NCI-H748 treated with DMSO at 0.1 percent for 48 hours (cell line): ENCODE results near the gene SH3BP5L.

ENCODE experiments used
- DNase-seq: peaks from one replicate; lab custom pipeline; 2025; lab: John Stamatoyannopoulos, UW

SH3BP5L gene

GRCh38 chr1:248825909-248826760 is at the start of gene SH3BP5L:
TSS of gene SH3BP5L (minus strand) at chr1:248825915. CDS start at chr1:248824935, 980 bp downstream.
- DNase-seq: peak; percentile 86

GRCh38 chr1:248873993-248874533 is 48.3 kb upstream of the SH3BP5L start:
- peak; percentile 85 for DNase-seq

GRCh38 chr1:248873409-248873992 is 47.8 kb upstream of the SH3BP5L start:
- peak; percentile 91 for DNase-seq

GRCh38 chr1:248872752-248873408 is 47.2 kb upstream of the SH3BP5L start:
- DNase-seq: peak; percentile 72

- DNase-seq: no peak
These were observed 46.2 kb upstream of the SH3BP5L start for GRCh38 chr1:248871837-248872401.

GRCh38 chr1:248862998-248863881 is 37.5 kb upstream of the SH3BP5L start:
- DNase-seq: peak; percentile 51

- no peak for DNase-seq
These were observed 36.9 kb upstream of the SH3BP5L start for GRCh38 chr1:248862695-248862997.

- no peak for DNase-seq
These were observed 35.9 kb upstream of the SH3BP5L start for GRCh38 chr1:248861616-248862015.

GRCh38 chr1:248860007-248860406 is 34.3 kb upstream of the SH3BP5L start:
- DNase-seq: no peak

- DNase-seq: peak; percentile 58
These were observed 33.5 kb upstream of the SH3BP5L start, which contains the start of gene ZNF692 for GRCh38 chr1:248858891-248859889. TSS of gene ZNF692 (minus strand) at chr1:248859085. CDS start at chr1:248858309, 776 bp downstream.

GRCh38 chr1:248858096-248858890 is 32.6 kb upstream of the SH3BP5L start:
- DNase-seq: peak; percentile 2

GRCh38 chr1:248857749-248858095 is 32.0 kb upstream of the SH3BP5L start:
- no peak for DNase-seq

- no peak for DNase-seq
These were observed 31.5 kb upstream of the SH3BP5L start for GRCh38 chr1:248857201-248857600.

- DNase-seq: no peak
These were observed 30.5 kb upstream of the SH3BP5L start for GRCh38 chr1:248856176-248856575.

GRCh38 chr1:248855580-248855979 is 29.9 kb upstream of the SH3BP5L start:
- DNase-seq: no peak

GRCh38 chr1:248853663-248854375 is 28.1 kb upstream of the SH3BP5L start:
- no peak for DNase-seq

GRCh38 chr1:248852481-248853405 is 27.0 kb upstream of the SH3BP5L start:
- no peak for DNase-seq

GRCh38 chr1:248851390-248851789 is 25.7 kb upstream of the SH3BP5L start:
- no peak for DNase-seq
